Measurements from ENCODE around the gene ERC1. TPM values are rescaled to one million over a fixed set of nuclear protein-coding genes. Genes with fewer than 3 reads are reported as not detected.

Gene ERC1
- total and polyA plus RNA-seq, 9 of the 15 experiments (the other 6 are each of a cell fraction or from before 2014, with no cell fraction given): 0.74 to 11.8 (median 4.8) TPM

GRCh38 chr12:989751-990660, 1.0 kb upstream of the ERC1 start (continued):
- peak; percentile 74; the same call in 1 of the 2 replicates for TF ChIP-seq ZNF592 (IDR thresholded peaks at IDR 0.05)
- 0 out of 2 replicates have a peak, but pooled peaks have one; percentile 7 for TF ChIP-seq RB1 (IDR thresholded peaks at IDR 0.05; ENCODE audit: low read depth)
- no peak for TF ChIP-seq SIX5 (IDR thresholded peaks at IDR 0.05; ENCODE audit: borderline replicate concordance in 1 of 2, insufficient read depth in 1 of 2, low read depth in 1 of 2, low read length in 2 of 2)
- TF ChIP-seq MLX (CRISPR knock-in tag; conservative IDR thresholded peaks at IDR 0.05): no peak
- TF ChIP-seq FOXP1 (CRISPR knock-in tag; IDR thresholded peaks at IDR 0.05): 0 out of 2 replicates have a peak, but pooled peaks have one; percentile 27
- TF ChIP-seq ZBTB34 (CRISPR knock-in tag; IDR thresholded peaks at IDR 0.05): no peak
- TF ChIP-seq RCOR1 (IDR thresholded peaks at IDR 0.05; ENCODE audit: borderline replicate concordance in 1 of 2, low read depth in 2 of 2, low read length in 2 of 2): 0 out of 4 replicates have a peak, but pooled peaks of 1 of the 2 experiments have one; percentile 9
- no peak for TF ChIP-seq JUN (IDR thresholded peaks at IDR 0.05; ENCODE audit: borderline replicate concordance, low read depth, low read length)
- no peak for TF ChIP-seq JUN (CRISPR knock-in tag; IDR thresholded peaks at IDR 0.05; ENCODE audit: borderline replicate concordance)
- no peak for TF ChIP-seq TBL1XR1 (IDR thresholded peaks at IDR 0.05; ENCODE audit: low read length in 2 of 2)
- peak in 1 of 3 experiments; percentile 1 for TF ChIP-seq YY1 (IDR thresholded peaks at IDR 0.05; ENCODE audit: borderline replicate concordance in 1 of 3, control insufficient read depth in 1 of 3, extremely low read depth in 1 of 3, insufficient read depth in 3 of 3, insufficient read length in 1 of 3, insufficient replicate concordance in 2 of 3, low read depth in 1 of 3, low read length in 2 of 3)
- 0 out of 2 replicates have a peak, but pooled peaks have one; percentile 44 for TF ChIP-seq MAX (CRISPR knock-in tag; IDR thresholded peaks at IDR 0.05)

All from K562 (cell line).